Measurements from ENCODE around the gene TYW1. TPM values are rescaled to one million over a fixed set of nuclear protein-coding genes. Genes with fewer than 3 reads are reported as not detected.
"Not testable (repeated sequence)": the region's sequence is repeated elsewhere in the genome, so short reads cannot be mapped to it uniquely, and the experiment has no call there.

Gene TYW1
- total RNA-seq, 1 donor from 2014 or later = 20.0 TPM

GRCh38 chr7:67267914-67268313 is 271.3 kb downstream of the TYW1 start:
- intact Hi-C loops (cut with DNase I) = no loop called here
- TF ChIP-seq CTCF (IDR thresholded peaks at IDR 0.05) = no peak
- Histone ChIP-seq H3K4me3 (no peak overlapping the region), H3K9me3 (no peaks in the 10 kb centered on the region), H3K36me3 (no peaks in the 10 kb centered on the region), H3K4me1 (no peaks in the 10 kb centered on the region), H3K27ac (no peak overlapping the region), H3K27me3 (no peaks in the 10 kb centered on the region)
- ATAC-seq = no peak
- DNase-seq = no peak

GRCh38 chr7:67269916-67270315 is 273.3 kb downstream of the TYW1 start:
- H3K27me3 ChIP-seq; intact Hi-C loops (cut with DNase I); H3K4me3 ChIP-seq; ATAC-seq; H3K36me3 ChIP-seq; H3K4me1 ChIP-seq; H3K27ac ChIP-seq; H3K9me3 ChIP-seq; DNase-seq: not testable (repeated sequence)

Small RNA genes lying within 50 kb of the gene (microRNA-seq; reads per million reads assigned to microRNA genes)
- not detected for gene MIR4650-1 (ENCODE audit: borderline microRNAs expressed)

Other genes starting within 250 kb of the TYW1 start
- gene TMEM248, start 75.6 kb upstream of the TYW1 start, total RNA-seq = 114 TPM
- 129 TPM for gene SBDS, start 1.2 kb upstream of the TYW1 start, total RNA-seq